GM18526 (cell line): Measurements from ENCODE around the gene DHX29.

Experiments
- POLR2A ChIP-seq: IDR thresholded peaks from 3 replicates; pipeline ENCODE4 v1.6.1; 2011; ENCODE audit not compliant: insufficient read length; ENCODE audit errors: extremely low read depth

DHX29 gene

GRCh38 chr5:55258339-55258738, 49.2 kb downstream of the DHX29 start:
- TF ChIP-seq POLR2A = no peak

GRCh38 chr5:55254802-55255201, 52.7 kb downstream of the DHX29 start:
- TF ChIP-seq POLR2A = no peak

- no peak for TF ChIP-seq POLR2A
These were observed 57.4 kb downstream of the DHX29 start for GRCh38 chr5:55250064-55250463.

- no peak for TF ChIP-seq POLR2A
These were observed 65.7 kb downstream of the DHX29 start for GRCh38 chr5:55241746-55242145.

GRCh38 chr5:55236800-55237199, 70.7 kb downstream of the DHX29 start:
- no peak for TF ChIP-seq POLR2A

GRCh38 chr5:55234121-55234700, 73.3 kb downstream of the DHX29 start:
- no peak for TF ChIP-seq POLR2A

GRCh38 chr5:55232985-55233928, 74.2 kb downstream of the DHX29 start, which contains the start of gene CCNO:
Gene CCNO (minus strand): TSS chr5:55233608. CDS start chr5:55233523, 85 bp downstream.
- TF ChIP-seq POLR2A = no peak

GRCh38 chr5:55232271-55232984, 75.1 kb downstream of the DHX29 start:
- no peak for TF ChIP-seq POLR2A

GRCh38 chr5:55231919-55232270, 75.6 kb downstream of the DHX29 start:
- no peak for TF ChIP-seq POLR2A

- TF ChIP-seq POLR2A = no peak
These were observed 76.2 kb downstream of the DHX29 start for GRCh38 chr5:55231029-55231918.

GRCh38 chr5:55230086-55230629, 77.3 kb downstream of the DHX29 start:
- no peak for TF ChIP-seq POLR2A

- no peak for TF ChIP-seq POLR2A
These were observed 79.6 kb downstream of the DHX29 start for GRCh38 chr5:55227664-55228430.

GRCh38 chr5:55226934-55227663, 80.4 kb downstream of the DHX29 start, which contains the start of gene MCIDAS:
Gene MCIDAS (minus strand): TSS chr5:55227315. CDS start chr5:55227138, 177 bp downstream.
- no peak for TF ChIP-seq POLR2A
